ENCODE data around the gene GLT6D1.

Gene GLT6D1

DNA sequence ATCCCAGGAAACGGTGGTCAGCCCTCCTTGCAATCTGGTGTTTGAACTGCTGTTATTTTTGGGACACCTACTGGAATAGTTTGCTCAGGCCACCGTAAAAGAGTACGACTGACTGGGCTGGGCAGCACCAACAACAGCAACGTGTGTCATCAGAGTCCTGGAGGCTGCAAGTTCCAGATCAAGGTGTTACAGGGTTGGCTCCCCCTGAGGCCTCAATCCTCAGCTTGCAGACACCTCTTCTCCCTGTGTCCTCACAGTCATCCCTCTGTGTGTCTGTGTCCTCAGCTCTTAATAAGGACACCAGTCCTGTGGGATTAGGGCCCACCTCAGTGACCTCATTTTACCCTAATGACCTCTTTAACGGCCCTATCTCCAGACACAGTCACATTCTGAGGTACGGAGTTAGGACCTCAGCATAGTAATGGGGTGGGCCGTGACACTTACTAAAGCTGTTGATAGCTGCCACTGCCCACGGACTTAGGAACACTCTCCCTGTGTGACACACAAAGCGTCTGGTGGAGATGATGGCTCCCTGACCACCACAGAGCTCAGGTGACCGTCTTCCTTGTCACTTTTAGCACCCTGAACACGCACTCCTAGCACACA lies 16.8 kb downstream of the GLT6D1 start:
- DNase-seq (ENCODE audit: low read depth), result no peak

DNA sequence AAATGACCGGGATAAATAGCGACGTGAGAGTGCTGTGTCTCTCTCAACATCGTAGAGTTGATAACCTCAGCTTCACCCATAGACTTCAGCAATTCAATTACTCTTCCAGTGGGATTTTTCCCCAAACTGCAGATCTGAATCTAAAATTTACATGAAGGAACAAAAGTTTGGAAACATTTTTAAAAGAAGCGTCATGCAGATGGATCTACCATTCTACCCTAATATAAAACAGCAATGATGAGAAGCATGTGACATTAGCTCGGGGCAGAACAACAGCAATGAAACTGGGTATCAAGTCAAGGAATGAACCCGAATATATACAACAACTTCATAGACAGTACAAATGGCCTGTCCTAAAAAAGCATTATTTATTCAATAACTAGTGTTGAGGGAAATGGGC lies 18.8 kb downstream of the GLT6D1 start:
- no peak for DNase-seq (ENCODE audit: low read depth)

DNA sequence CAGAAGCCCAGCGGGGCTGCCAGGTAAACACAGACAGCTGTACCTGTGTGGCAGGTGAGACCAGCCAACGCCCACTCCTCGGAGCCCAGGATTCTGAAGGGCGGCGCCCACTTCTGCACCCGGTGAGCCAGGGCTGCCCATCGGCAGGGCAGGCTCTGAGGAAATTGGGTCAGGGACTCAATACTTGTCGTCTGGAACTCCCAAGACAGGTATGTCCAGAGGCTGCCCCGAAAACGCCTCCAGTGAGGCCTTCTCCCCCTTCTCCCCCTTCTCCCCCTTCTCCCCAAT lies 19.8 kb downstream of the GLT6D1 start:
- DNase-seq (ENCODE audit: low read depth), result no peak

DNA sequence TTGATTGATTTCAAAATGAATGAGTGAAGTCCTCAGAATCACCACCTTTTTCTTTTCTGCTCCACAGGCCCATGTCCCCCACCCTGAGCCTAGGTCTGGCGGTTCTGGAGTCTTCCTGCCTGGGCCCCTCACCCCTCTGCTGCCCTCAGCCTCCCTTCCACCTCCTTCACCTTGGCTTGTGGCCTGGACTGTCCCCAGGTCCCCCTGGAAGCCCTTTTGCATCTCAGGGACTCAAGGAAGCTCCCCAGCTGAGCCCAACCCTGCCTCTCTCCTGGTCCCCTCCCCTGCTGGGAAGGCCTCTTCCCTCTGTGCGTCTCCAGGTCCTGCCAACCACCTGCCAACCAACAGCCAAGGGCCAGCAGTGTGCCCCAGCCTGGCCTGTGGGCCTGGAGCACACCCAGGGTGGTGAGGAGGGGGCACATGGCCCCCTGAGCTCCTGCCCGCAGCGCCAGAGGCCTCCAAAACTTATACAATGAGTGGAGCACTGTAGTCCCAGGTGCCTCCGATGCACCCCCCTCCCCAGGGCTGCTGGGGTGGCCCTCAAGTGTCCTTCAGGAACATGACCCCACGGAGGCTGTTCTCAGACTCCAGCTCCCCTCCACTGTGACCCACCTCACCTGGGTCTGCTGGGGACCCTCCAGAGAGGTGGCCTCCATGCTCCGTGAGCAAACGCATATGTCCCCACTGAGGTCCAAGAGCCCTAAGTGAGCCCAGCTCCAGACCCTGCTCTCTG lies 20.3 kb downstream of the GLT6D1 start:
- no peak for DNase-seq (ENCODE audit: low read depth)

DNA sequence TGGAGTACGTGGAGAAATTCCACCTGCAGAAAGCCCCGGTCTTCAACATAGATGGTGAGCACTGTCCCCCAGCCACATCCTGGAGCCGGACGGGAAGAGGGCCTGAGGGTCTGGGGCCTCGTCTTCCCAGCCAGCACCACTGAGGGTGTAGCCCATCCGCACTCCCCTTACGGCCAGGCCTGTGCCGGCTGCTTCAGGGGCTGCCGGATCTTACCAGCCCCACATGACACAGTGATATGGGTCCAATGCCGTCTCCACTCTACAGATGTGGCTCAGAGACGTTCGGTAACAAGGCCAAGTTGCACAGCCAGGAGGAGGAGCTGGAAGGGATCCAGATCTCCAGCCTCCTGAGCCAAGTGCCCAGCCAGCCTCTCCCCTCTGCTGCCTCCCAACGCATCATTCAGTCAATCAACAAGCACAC lies 21.3 kb downstream of the GLT6D1 start:
- no peak for DNase-seq (ENCODE audit: low read depth)

DNA sequence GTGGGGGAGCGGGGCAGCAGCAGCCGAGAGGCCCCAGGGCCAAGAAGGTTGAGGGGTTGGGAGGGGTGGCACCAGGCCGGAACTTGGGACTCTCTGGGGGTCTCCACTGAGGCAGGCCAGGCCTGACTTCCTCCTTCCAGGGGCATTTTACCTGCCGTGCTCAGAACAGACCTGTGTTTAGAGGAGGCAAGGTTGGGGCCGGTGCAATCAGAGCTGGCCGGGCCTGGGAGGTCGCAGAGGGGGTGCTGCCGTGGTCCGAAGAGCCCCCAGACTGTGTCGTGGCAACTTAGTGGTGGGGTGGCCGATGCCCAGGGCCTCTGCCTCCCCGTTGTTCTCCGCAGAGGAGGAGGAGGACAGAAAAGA lies 21.8 kb downstream of the GLT6D1 start:
- DNase-seq (ENCODE audit: low read depth), result no peak

DNA sequence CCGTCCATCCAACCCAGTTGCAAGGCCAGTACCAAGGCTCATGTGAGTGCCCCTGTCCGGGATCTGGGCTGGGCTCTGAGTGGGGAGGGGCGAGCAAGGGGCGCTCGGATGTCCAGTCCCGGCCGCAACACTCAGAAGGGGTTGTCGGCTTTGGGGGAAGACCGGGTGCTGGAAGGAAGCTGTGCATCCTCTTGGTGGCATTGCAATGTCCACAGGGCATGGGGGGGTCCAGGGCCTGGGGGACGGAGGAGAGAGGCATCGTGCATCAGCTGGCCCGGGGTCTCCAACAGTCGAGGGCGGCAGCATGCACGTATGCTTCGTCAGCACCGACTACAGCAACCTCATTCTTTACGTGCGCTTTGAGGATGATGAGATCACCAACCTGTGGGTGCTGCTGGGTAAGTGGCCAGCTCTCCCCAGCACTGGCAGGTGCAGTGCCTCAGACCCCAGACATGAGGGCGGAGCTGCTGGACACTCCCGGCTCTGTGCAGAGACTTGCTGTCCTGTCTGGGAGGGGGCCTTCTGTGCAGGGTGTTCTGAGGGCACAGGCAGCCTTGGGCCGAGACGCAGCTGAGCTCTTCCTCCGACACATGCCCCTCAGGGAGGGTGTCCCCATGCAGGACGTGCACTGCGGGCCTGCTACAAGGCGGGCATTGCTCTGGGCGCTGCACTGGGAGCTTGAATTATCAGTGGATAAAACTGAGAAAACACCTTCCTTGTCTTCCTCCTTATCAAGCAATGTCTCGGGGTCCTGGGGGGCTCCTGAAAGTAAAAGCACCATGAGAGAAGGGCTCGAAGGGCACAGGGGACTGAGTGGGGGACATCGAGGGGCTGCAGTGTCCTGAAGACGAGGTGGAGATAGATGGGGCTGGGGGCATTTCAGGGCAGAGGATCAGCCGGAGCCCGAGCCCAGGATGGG lies 22.5 kb downstream of the GLT6D1 start:
- no peak for DNase-seq (ENCODE audit: low read depth)

DNA sequence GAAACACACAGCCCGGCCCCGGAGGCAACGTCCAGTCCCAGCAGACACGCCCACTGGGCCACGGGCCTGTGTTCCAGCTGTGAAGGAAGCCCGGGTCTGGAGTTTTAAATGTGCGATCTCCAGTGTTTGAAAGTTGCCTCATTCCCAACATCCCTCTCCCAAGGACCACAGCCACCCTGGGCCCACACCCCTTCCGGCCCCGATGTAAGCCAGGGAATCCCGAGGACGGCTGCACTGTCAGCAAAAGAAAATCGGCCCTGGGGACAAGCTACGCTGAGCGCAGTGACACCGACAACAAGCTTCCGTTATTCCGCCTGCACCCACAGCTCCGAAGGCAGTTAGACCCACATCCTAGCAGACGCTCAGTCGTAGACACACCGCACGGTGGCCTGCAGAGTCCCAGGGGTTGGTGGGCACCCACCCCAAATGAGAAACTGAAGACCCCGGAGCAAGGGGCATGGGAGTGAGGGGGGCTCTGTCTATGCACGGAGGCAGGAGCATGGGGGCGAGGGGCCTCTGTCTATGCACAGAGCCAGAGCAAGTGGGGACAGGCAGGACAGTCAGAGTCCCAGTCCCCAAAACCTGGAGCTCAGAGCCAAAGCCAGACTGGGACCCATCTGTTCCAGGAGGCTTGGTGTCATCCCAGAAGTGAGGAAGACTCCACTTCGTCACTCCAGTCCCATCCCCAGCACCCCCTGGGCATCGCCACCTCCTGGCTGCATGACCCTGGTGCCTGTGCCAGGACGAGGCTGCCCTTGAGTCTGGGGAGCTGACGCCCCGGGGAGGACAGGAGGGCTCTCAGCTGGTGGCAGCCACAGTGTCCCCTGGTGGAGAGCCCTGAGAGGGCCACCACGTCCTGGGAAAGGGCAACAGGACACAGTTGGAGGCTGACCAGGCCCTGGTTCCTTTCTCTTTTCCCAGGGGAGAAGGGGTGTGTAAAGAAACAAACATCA lies 23.4 kb downstream of the GLT6D1 start:
- DNase-seq (ENCODE audit: low read depth), result no peak

DNA sequence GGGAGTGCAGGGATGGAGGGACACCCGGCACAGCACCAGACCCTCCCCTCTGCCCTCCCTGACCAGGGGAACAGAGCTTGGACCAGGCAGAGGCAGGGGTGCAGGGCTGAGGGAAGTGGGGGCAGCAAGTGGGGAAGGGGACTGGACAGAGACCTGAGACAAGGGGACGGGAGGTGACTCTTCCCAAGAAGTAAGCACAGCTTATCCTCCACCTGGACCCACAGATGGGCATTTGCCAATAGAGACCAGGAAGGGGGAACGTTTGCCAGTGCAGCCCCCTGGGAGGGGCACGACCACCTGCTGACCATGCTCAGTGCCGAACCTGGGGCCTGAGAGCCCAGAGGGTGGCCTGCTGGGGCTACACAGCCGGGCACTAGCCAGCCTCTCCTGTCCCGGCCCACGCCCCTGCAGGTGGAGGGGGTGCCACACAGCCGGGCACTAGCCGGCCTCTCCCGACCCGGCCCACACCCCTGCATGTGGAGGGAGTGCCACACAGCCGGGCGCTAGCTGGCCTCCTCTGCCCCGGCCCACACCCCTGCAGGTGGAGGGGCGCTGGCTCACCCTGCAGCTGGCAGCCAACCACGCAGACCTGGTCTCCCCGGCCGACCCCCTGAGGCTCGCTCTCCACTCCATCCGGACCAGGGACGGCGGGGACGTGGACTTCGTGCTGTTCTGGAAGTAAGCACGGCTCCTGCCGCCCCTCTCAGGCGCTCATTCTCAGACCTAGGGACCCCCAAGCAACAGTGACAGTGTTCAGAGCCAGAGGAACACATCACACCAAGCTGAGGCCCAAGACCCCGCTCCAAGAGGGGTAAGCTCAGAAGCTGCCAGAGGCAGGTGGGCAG lies 24.3 kb downstream of the GLT6D1 start:
- no peak for DNase-seq (ENCODE audit: low read depth)

DNA sequence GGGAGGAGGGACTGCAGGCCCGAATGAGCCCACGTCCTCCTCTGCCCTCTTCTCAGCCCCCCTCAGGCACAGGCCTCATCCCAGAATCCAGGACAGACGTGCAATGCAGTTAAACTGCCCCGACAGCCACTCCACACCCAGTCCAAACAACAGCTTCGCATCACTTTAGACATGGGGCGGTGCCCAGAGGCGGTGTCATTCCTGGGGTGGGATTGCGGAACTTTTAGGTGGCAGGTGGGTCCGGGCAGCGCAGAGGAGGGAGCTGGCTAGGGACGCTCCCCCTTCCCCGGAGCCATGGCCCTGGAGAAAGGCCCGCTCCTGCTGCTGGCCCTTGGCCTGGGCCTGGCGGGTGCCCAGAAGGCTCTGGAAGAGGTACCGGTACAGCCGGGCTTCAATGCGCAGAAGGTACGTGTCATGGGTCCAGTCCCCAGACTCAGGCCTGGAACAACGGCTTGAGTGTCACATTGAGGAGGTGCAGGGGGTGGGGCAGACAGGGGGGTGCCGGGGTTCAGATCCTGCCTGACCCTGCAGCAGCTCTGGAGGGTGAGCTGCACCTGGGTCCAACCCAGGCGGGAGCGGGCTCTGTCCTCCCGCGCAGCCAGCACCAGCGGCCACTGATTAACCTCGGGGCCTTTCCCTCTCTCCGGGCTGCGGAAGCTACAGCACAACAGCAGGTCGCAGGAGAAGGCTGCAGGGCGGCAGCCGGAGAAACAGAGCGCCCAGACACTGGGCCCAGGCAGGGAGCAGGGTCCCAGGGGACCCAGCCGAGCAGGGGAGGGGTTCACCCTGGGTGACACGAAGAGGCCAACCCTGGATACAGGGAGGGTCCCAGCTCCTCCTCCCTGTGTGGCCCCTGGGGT lies 25.2 kb downstream of the GLT6D1 start:
- no peak for DNase-seq (ENCODE audit: low read depth)

DNA sequence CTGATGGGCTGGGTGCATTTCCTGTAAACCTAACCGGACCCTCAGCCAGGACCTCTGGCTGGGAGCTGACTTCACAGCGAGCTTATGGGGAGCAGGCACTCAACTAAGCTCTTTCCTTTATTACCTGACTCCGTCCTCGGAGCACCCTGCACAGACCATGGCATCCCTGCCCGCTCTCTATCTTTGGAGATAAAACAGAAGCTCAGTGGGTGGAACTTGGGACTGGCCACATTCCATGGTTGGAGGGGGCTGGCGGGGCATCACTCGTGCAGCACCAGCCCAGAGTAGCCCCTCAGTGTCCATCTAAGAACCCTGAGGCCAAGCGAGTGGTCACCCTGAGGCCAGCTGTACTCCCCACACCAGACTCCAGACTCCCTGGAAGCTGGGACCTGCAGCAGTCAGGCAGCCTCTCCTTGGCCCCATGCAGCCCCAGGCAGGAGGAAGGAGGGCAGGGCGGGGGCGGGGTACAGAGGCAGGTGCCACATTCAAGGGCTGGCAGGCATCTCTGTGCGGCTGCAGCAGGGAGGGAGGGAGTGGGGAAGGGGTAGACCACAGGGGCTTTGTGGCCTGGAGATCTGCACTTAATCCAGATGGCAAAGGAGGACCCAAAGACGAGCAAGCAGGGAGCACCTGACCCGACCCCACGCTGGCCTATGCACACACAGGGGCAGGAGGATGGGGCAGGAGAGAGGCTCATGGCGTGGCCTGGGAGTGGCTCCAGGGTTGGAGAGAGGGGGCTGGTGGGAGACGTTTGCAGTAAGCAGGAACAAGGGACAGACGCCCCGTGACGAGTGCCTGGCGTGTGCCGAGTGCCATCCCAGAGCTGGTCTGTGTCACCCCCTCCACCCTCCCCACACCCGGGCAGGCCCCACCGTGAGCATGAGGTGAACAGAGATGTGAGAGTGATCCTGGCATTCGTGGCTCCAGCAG lies 26.1 kb downstream of the GLT6D1 start:
- no peak for DNase-seq (ENCODE audit: low read depth)

DNA sequence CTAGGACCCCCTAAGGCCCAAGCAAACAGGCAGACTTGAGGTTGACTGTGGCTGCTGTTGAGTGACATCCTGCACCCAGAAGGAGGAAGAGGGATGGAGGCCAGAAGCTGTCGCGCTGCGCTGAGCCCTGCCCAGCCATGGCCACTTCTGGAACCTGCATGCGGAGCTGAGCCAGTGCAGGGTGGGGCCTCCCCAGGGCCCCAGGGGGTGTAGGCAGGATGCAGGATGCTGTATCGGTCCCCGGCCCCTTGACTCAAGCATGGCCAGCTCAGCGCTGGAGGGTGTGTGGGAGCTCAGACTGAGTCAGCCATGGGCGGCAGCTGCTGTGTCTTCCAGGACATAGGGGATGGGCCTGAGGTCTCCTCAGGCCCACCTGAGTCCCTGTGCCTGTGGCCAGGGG lies 26.9 kb downstream of the GLT6D1 start:
- DNase-seq (ENCODE audit: low read depth), result no peak

DNA sequence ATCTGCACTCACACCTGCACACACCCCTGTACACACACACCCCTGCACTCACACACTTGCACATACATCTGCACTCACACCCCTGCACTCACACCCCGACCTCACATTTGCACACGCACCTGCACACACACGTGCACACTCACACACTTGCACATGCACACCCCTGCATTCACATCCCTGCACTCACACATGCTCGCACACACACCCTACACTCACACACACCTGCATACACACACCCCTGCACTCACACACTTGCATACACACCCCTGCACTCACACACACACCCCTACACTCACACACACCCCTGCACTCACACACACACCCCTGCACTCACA lies 27.5 kb downstream of the GLT6D1 start:
- no peak for DNase-seq (ENCODE audit: low read depth)

DNA sequence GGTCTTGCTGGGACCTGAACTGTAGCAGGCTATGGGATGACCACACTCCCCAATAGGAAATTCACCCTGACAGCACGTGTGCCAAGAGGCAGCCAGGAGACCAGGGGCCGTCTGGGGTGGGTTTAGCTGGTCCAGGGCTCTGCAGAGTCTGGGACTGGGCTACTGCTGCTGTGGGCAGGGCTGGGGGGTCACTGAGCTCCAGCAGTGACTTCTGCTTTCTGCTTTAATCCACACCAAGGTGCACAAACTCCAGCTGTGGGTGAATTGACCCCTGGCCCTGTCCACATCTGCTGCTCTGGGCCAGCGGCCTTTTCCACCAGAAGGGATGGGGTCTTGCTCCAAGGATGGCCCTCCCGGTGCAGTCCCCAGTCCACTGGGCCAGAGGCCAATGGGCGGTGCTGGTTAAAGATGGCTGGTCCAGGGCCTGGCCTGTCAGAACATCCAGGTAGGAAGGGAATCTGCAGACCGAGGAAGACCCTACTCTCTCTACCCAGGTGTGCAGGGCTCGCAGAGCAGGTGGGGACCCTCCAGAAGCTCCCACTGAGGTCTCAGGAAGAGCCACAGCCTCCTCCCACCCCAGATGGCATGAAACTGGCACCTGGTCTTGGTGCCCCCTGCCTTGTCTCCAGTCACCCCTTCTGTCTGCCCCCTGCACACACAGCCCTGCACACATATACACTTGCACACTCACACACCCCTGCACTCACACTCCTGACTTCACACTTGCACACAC lies 28.0 kb downstream of the GLT6D1 start:
- no peak for DNase-seq (ENCODE audit: low read depth)

DNA sequence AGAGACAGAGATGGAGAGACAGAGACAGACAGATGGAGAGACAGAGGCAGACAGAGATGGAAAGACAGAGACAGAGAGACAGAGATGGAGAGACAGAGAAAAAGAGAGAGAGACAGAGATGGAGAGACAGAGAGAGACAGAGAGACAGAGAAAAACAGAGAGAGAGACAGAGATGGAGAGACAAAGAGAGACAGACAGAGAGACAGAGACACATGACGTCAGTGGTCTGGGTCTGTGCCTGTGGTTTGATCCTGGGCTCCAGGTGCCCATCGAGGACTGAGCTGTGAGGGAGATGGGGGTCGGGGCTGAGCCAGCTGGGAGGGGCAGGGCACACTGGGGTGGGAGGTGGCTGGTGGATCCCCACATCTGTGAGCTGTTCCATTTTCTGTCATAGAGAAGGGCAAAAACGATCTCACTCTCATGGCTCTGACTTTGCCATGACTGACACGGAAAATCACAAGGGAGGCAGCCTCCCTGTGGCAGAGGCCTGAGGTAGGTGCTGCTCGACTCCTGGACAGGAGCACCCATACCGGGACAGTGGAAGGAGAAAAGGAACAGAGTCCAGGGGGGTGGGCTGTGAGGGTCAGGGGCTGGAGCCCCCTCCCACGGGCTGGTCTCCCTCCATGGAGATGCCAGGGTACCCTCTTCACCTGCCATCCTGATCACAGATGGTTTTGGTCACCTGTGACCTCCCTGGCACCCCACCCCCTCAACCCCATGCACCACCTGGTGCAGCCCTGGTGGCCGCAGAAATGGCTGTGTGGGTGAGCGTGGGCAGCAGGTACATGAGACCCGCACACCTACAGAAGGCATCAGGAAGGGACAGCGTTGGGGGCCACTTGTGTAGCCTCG lies 28.8 kb downstream of the GLT6D1 start:
- no peak for DNase-seq (ENCODE audit: low read depth)

DNA sequence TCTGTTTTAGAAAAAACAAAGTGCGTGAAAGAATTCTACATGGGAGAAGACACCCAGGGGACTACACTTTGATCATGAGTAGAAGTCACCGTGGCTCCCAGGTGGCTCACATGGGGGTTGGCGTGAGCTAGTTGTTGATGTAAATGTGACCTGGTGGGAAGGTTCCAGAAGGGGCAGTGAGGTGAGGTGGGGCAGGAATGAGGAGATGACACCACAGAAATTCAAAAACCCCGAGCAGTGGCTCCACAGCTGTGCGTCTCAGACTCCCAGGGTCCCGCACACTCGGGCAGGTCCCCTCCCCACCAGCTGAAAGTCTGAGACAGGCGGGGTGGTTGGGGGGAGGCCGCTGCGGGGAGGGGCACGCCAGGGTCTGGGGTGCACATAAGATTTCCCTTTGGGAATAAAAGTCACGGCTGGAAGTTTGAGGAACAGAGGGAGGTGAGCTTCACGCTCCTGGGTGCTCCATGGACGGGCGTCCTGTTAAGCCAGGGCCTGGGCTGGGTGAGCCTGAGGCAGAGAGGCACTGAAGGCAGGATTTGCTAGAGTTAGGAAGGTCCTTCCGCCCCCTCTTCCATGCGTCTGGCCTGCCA lies 29.9 kb downstream of the GLT6D1 start:
- DNase-seq (ENCODE audit: low read depth), result no peak

DNA sequence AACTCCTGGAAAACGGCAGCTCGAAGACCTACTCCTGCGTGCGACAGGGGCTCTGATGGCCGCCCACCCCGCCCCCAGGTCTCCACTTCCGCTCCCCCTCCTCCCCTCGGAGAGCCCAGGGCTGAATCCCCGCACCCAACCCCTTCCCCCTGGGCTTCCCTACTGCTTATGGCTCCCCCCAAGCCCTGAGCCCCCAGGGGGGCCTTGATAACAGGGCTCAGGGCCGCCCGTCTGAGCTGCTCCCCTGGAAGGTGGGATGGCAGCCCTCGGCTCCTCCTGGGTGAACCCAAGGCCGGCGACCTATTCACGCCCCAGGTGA lies 30.4 kb downstream of the GLT6D1 start:
- no peak for DNase-seq (ENCODE audit: low read depth)

Measured in activated T-helper 9 cell treated with anti-CD3 and anti-CD28 coated beads, Interleukin-2, amount 50 U/mL, for 16 hours (primary cell).